OCI-LY7 (cell line): ENCODE measurements around the gene CLPSL2. TPM values are rescaled to one million over a fixed set of nuclear protein-coding genes. Genes with fewer than 3 reads are reported as not detected.

Experiments used
- Bru-seq: library from RNA; stranded (reverse); fragments of 400-500 nt; gene quantifications from one replicate; lab custom pipeline; 2021; lab: Mats Ljungman, UMichigan
- BruChase-seq, 2 experiments: library from RNA; stranded (reverse); fragments of 400-500 nt; gene quantifications; one replicate each; lab custom pipeline; 2021; lab: Mats Ljungman, UMichigan
- BruUV-seq: library from RNA; stranded (reverse); fragments of 400-500 nt; replicated peaks from 2 replicates; lab custom pipeline; 2021; lab: Mats Ljungman, UMichigan
- CTCF ChIA-PET: fragments of 300-600 bp; sonication (Branson Sonifier 250); formaldehyde crosslinking; loops from one replicate; lab custom pipeline; 2022; ENCODE audit warnings: antibody characterized with exemption; ENCODE audit not compliant: unreplicated experiment; lab: Charles Lee
- POLR2A ChIA-PET: fragments of 300-600 bp; sonication (Branson Sonifier 250); formaldehyde crosslinking; loops from one replicate; lab custom pipeline; 2022; ENCODE audit warnings: antibody characterized with exemption; lab: Charles Lee
- DNase-seq: peaks from one replicate; pipeline ENCODE4 v3.0.0-alpha.2; 2015; ENCODE audit warnings: low spot score
- H2AFZ ChIP-seq: fragments of 200-600 bp; sonication (generic), shearing (Covaris generic); 2 replicates; pipeline ENCODE4 v1.6.1; 2014; ENCODE audit warnings: mild to moderate bottlenecking, antibody characterized with exemption, low read length, moderate library complexity
- H3K27ac ChIP-seq: fragments of 200-600 bp; sonication (generic); 2 replicates; pipeline ENCODE4 v1.5.1; 2014; ENCODE audit warnings: mixed run types, low read depth, mild to moderate bottlenecking, moderate library complexity, low read length, inconsistent platforms; ENCODE audit not compliant: poor library complexity, severe bottlenecking
- H3K36me3 ChIP-seq: fragments of 200-600 bp; sonication (generic); 2 replicates; pipeline ENCODE4 v1.6.1; 2014; ENCODE audit warnings: mild to moderate bottlenecking, antibody characterized with exemption, low read length, moderate library complexity, mixed read lengths; ENCODE audit not compliant: insufficient read depth
- H3K4me1 ChIP-seq: fragments of 200-600 bp; sonication (generic); 2 replicates; pipeline ENCODE4 v1.5.1; 2014; ENCODE audit warnings: mild to moderate bottlenecking, low read length; ENCODE audit not compliant: insufficient read depth, poor library complexity, severe bottlenecking
- H3K4me2 ChIP-seq: fragments of 200-600 bp; sonication (generic); 2 replicates; pipeline ENCODE4 v1.6.1; 2014; ENCODE audit warnings: mild to moderate bottlenecking, low read length
- H3K4me3 ChIP-seq: fragments of 200-600 bp; sonication (generic); 2 replicates; pipeline ENCODE4 v1.5.1; 2014; ENCODE audit warnings: mild to moderate bottlenecking, low read depth, low read length; ENCODE audit not compliant: poor library complexity, severe bottlenecking
- H3K79me2 ChIP-seq: fragments of 200-600 bp; sonication (generic); 2 replicates; pipeline ENCODE4 v1.6.1; 2016; ENCODE audit warnings: low read depth, mild to moderate bottlenecking, low read length, moderate library complexity, mixed read lengths; ENCODE audit not compliant: insufficient read depth
- H3K9me2 ChIP-seq: fragments of 200-600 bp; sonication (generic); 2 replicates; pipeline ENCODE4 v1.6.1; 2016; ENCODE audit warnings: mild to moderate bottlenecking, low read length, mixed read lengths; ENCODE audit not compliant: insufficient read depth
- H3K9me3 ChIP-seq: fragments of 200-600 bp; sonication (generic); 2 replicates; pipeline ENCODE4 v1.6.1; 2014; ENCODE audit warnings: mild to moderate bottlenecking, mixed run types, low read length, mixed read lengths
- H4K20me1 ChIP-seq: fragments of 200-600 bp; sonication (generic); 2 replicates; pipeline ENCODE4 v1.6.1; 2014; ENCODE audit warnings: mild to moderate bottlenecking, antibody characterized with exemption, low read length, moderate library complexity, mixed read lengths; ENCODE audit not compliant: insufficient read depth
- EZH2phosphoT487 ChIP-seq: fragments of 200-600 bp; sonication (generic); IDR thresholded peaks from 2 replicates; pipeline ENCODE4 v1.6.1; 2018; ENCODE audit warnings: low read depth, borderline replicate concordance, mild to moderate bottlenecking, mixed run types, antibody characterized with exemption, low read length, moderate library complexity, mixed read lengths
- intact Hi-C: fragments of 100-400 bp; cut with micrococcal nuclease; formaldehyde crosslinking; loops from one replicate; pipeline ENCODE4 v1.10.0; 2022; ENCODE audit not compliant: unreplicated experiment
- long read RNA-seq: library from polyadenylated mRNA; stranded (forward); transcript quantifications from one replicate; pipeline ENCODE4 v2.0.0, GENCODE V29; 2022
- total RNA-seq, 2 experiments: library from RNA; depleted of rRNA in 1 of 2; stranded (reverse); fragments of >200 nt in 1 of 2; shearing (Covaris generic) in 1 of 2; gene quantifications; 2 replicates each; pipeline ENCODE4 v1.2.3, GENCODE V29; 2014 to 2022
- TF ChIP-seq, protein P1 (sequence below): fragments of 200-600 bp; sonication (generic); conservative IDR thresholded peaks from 2 replicates; pipeline ENCODE4 v1.5.1; 2014; ENCODE audit warnings: mild to moderate bottlenecking, antibody characterized with exemption, low read length, moderate library complexity, mixed read lengths

The CLPSL2 gene, protein sequence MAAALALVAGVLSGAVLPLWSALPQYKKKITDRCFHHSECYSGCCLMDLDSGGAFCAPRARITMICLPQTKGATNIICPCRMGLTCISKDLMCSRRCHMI
- total RNA-seq (2014; rRNA removed; shearing (Covaris generic)) (not detected in 2 replicates), total RNA-seq (2022) (not detected in 2 replicates), Bru-seq, nascent RNA (not detected), BruChase-seq, experiment 1, labeled RNA remaining after a 6-hour chase (not detected), BruChase-seq, experiment 2, labeled RNA remaining after a 2-hour chase (not detected)
- long read RNA-seq = 0 reads

DNA sequence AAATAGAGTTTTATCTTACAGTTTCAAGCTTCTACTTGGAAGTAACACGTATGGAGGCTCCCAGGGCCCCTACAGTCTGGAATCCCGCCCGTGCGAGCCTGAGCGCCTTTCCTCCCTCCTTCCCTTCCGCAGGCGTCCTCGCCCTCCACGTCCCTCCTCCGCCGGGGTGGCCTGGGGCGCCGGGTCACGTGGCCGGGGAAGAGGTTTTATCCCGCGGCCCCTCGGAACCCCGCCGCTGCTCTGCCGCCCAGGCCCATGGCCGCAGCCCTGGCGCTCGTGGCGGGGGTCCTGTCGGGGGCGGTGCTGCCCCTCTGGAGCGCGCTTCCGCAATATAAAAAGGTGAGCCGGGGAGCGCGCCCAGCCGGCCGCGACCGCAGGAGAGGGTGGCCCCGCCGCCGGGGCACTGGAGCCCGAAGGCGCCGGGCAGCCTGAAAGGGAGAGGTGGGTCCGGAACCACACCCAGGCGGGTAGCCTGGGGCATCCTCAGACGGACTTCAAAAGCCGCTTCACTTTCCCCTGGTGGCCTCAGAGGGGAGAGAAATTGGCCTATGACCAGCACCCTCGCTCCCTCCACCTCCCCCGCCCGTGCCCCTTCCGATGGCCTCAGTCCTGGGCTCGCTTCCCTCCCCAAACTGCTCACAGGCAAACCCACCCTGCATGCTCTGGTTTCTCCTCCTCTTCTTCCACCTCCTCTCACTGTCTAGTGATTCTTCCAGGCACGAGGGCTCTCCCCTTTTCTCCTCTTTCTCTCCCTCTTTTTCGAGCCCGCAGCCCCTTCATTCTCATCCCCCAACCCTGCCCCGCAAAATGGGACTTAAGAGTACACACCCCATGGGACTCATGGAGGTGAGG lies at the start of gene CLPSL2:
Gene CLPSL2 (plus strand): TSS at position 235 of the 852 bp plus-strand sequence. CDS start 21 bp downstream, at position 256.
- Histone ChIP-seq H3K4me1 (no peaks in the 10 kb centered on the region), H3K4me3 (no peak within 1 kb of the TSS), H3K9me3 (no peaks in the 10 kb centered on the region), H3K79me2 (no peaks in the 10 kb centered on the region), H3K27ac (no peak within 1 kb of the TSS), H3K36me3 (no peaks in the 10 kb centered on the region), H4K20me1 (no peaks in the 10 kb centered on the region), H2AFZ (no peak within 1 kb of the TSS), H3K4me2 (0 out of 2 replicates have a peak within 1 kb of the TSS, but pooled peaks have one; percentile 19), H3K9me2 (no peaks in the 10 kb centered on the region)
- no peak for DNase-seq
- TF ChIP-seq, protein P1, sequence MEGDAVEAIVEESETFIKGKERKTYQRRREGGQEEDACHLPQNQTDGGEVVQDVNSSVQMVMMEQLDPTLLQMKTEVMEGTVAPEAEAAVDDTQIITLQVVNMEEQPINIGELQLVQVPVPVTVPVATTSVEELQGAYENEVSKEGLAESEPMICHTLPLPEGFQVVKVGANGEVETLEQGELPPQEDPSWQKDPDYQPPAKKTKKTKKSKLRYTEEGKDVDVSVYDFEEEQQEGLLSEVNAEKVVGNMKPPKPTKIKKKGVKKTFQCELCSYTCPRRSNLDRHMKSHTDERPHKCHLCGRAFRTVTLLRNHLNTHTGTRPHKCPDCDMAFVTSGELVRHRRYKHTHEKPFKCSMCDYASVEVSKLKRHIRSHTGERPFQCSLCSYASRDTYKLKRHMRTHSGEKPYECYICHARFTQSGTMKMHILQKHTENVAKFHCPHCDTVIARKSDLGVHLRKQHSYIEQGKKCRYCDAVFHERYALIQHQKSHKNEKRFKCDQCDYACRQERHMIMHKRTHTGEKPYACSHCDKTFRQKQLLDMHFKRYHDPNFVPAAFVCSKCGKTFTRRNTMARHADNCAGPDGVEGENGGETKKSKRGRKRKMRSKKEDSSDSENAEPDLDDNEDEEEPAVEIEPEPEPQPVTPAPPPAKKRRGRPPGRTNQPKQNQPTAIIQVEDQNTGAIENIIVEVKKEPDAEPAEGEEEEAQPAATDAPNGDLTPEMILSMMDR = no peak
- no peak for TF ChIP-seq EZH2phosphoT487
- ChIA-PET CTCF (no interaction called here), POLR2A (no interaction called here)
- intact Hi-C loops = no loop called here
- BruUV-seq = no TSS peak

DNA sequence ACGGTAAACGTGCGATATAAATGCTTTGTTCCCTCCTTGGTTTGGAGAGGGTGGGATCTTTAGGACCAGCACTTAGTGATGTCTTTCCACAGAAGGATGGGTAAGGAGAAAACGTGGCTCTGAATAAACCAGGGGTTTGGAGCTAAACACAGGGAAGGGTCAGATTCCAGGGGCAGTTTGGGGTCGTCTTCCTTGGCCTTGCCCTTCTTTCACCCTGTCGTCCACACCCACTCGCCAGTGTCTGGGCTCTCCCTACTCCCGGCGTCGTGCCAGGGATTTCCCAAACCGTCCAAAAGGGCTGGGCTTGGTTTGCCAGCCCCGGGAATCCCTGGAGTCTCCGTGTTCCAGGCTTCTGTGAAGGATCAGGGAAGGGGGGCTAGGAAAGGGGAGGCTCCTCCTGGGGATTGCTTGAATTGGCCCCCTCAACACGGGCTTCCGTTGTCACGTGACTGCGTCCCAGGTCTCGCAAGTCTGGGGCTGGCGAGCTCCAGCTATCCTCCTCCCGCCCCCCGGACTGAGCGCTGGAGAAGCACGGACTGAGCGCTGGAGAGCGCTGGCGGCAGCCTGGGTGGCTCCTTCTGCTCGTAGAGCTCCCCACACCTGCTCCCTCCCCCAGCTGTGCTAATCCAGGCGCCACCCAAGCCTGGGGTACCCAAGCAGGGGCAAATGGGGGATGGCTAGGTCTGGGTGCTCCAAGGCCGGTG lies 49.0 kb upstream of the CLPSL2 start:
- POLR2A ChIA-PET = interaction anchor here (0.5 to 2.6 kb wide), 8 partner anchors 8 to 696 kb away, joined by 3 to 9 read pairs (median 3); no protein-coding TSS in a partner anchor
- intact Hi-C loops = no loop called here
- Histone ChIP-seq H3K9me2 (no peaks in the 10 kb centered on the region), H3K4me1 (peaks cover 77% of the 10 kb centered on the region), H4K20me1 (no peaks in the 10 kb centered on the region), H3K9me3 (no peaks in the 10 kb centered on the region), H2AFZ (peak overlapping the region; percentile 34; the same call in 1 of the 2 replicates), H3K27ac (peak overlapping the region; percentile 96), H3K79me2 (peaks cover 11% of the 10 kb centered on the region; the same call in 1 of the 2 replicates), H3K4me2 (peak overlapping the region; percentile 96), H3K4me3 (peak overlapping the region; percentile 75), H3K36me3 (no peaks in the 10 kb centered on the region)
- peak; percentile 68 for DNase-seq
- TF ChIP-seq EZH2phosphoT487 = no peak
- TF ChIP-seq, protein P1 = no peak
- CTCF ChIA-PET = interaction anchor here (1.5 to 2.3 kb wide), 2 partner anchors 11 to 40 kb away, joined by 3 to 11 read pairs; no protein-coding TSS in a partner anchor
- BruUV-seq = no TSS peak
